ENCODE results near the gene MIS18A. TPM values are rescaled to one million over a fixed set of nuclear protein-coding genes. Genes with fewer than 3 reads are reported as not detected.

Gene MIS18A
- total and polyA plus RNA-seq, 10 of the 15 experiments (the other 5 are each of a cell fraction or from before 2014, with no cell fraction given), result 6.5 to 48.9 (median 24.8) TPM

GRCh38 chr21:32300117-32300681 lies 21.4 kb upstream of the MIS18A start:
- no peak overlapping the region for H3K27ac ChIP-seq (ENCODE audit: control insufficient read depth, insufficient read depth)
- 96% methylated on average over 41 of the region's 41 CpGs for WGBS (ENCODE audit: insufficient coverage, insufficient replicate concordance, low lambda C conversion rate, missing lambda C conversion rate)
- no peak overlapping the region for H3K9ac ChIP-seq (ENCODE audit: control insufficient read depth, insufficient read depth, low read length)
- TF ChIP-seq ZBTB11 (CRISPR knock-in tag; IDR thresholded peaks at IDR 0.05), result no peak
- ChIA-PET RAD21 (ENCODE audit: unreplicated experiment) (no interaction called here), POLR2A (no interaction called here), SMC1A (ENCODE audit: uncharacterized antibody, unreplicated experiment) (no interaction called here), CTCF (no interaction called here)
- intact Hi-C loops (cut with micrococcal nuclease; ENCODE audit: unreplicated experiment), result no loop called here
- in situ Hi-C loops (cut with MboI), result no loop called here
- H3K36me3 ChIP-seq (ENCODE audit: control insufficient read depth in 2 of 2, insufficient read depth in 2 of 2, low read length in 1 of 2), result no peaks in the 10 kb centered on the region; a peak in 1 of 4 replicates
- no peaks in the 10 kb centered on the region for H3K4me1 ChIP-seq (ENCODE audit: control insufficient read depth, insufficient read depth, low read length)
- H3K4me2 ChIP-seq (ENCODE audit: control insufficient read depth, insufficient read depth), result no peak overlapping the region
- no peak for DNase-seq (ENCODE audit: low read depth, low spot score)
- no peak for ATAC-seq
- no peak overlapping the region for H2AFZ ChIP-seq (ENCODE audit: control insufficient read depth, low read depth, low read length)
- H3K27me3 ChIP-seq (replicated peaks in 1 of 2; ENCODE audit: control insufficient read depth in 2 of 2, insufficient read depth in 2 of 2, low read length in 1 of 2), result no peaks in the 10 kb centered on the region
- BruUV-seq (replicated peaks), result no TSS peak
- no peaks in the 10 kb centered on the region for H4K20me1 ChIP-seq (ENCODE audit: control insufficient read depth, insufficient read depth)
- H3K79me2 ChIP-seq (ENCODE audit: control insufficient read depth, insufficient read depth, low read length), result no peaks in the 10 kb centered on the region
- H3K9me3 ChIP-seq (replicated peaks; ENCODE audit: control insufficient read depth, insufficient read depth, low read length), result no peaks in the 10 kb centered on the region
- H3K4me3 ChIP-seq, result no peak overlapping the region
- no peak for FAIRE-seq

GRCh38 chr21:32299695-32300094 lies 20.8 kb upstream of the MIS18A start:
- BruUV-seq (replicated peaks), result no TSS peak
- no peak for ATAC-seq
- TF ChIP-seq HDAC6 (IDR thresholded peaks at IDR 0.05; ENCODE audit: unreplicated experiment), result no peak
- no peak for TF ChIP-seq HDGF (IDR thresholded peaks at IDR 0.05)
- TF ChIP-seq ZBTB11 (CRISPR knock-in tag; IDR thresholded peaks at IDR 0.05), result no peak
- no peak for TF ChIP-seq ZNF274 (IDR thresholded peaks at IDR 0.05; ENCODE audit: insufficient read depth, insufficient read length)
- TF ChIP-seq ZBTB33 (IDR thresholded peaks at IDR 0.05), result no peak
- TF ChIP-seq NR2C1 (IDR thresholded peaks at IDR 0.05), result no peak
- TF ChIP-seq MTA2 (IDR thresholded peaks at IDR 0.05; ENCODE audit: low read depth), result no peak

More at GRCh38 chr21:32299695-32300094, 20.8 kb upstream of the MIS18A start:
- intact Hi-C loops (cut with micrococcal nuclease; ENCODE audit: unreplicated experiment) (no loop called here), in situ Hi-C loops (cut with MboI) (no loop called here)
- RAD21 ChIA-PET (ENCODE audit: unreplicated experiment), result no interaction called here
- FAIRE-seq (no peak), DNase-seq (ENCODE audit: low read depth, low spot score) (no peak)
- Histone ChIP-seq H3K4me3 (no peak overlapping the region), H3K9ac (ENCODE audit: control insufficient read depth, insufficient read depth, low read length) (no peak overlapping the region), H3K4me1 (ENCODE audit: control insufficient read depth, insufficient read depth, low read length) (no peaks in the 10 kb centered on the region), H3K27ac (ENCODE audit: control insufficient read depth, insufficient read depth) (no peak overlapping the region), H3K27me3 (replicated peaks in 1 of 2; ENCODE audit: control insufficient read depth in 2 of 2, insufficient read depth in 2 of 2, low read length in 1 of 2) (no peaks in the 10 kb centered on the region), H3K36me3 (ENCODE audit: control insufficient read depth in 2 of 2, insufficient read depth in 2 of 2, low read length in 1 of 2) (no peaks in the 10 kb centered on the region; a peak in 1 of 4 replicates), H3K4me2 (ENCODE audit: control insufficient read depth, insufficient read depth) (no peak overlapping the region), H3K9me3 (replicated peaks; ENCODE audit: control insufficient read depth, insufficient read depth, low read length) (no peaks in the 10 kb centered on the region), H4K20me1 (ENCODE audit: control insufficient read depth, insufficient read depth) (no peaks in the 10 kb centered on the region), H3K79me2 (ENCODE audit: control insufficient read depth, insufficient read depth, low read length) (no peaks in the 10 kb centered on the region), H2AFZ (ENCODE audit: control insufficient read depth, low read depth, low read length) (no peak overlapping the region)
- WGBS (ENCODE audit: insufficient coverage, insufficient replicate concordance, low lambda C conversion rate, missing lambda C conversion rate), result 98% methylated on average over 6 of the region's 6 CpGs
- POLR2A ChIA-PET, result no interaction called here
- SMC1A ChIA-PET (ENCODE audit: uncharacterized antibody, unreplicated experiment), result interaction anchor here (0.7 kb wide), 1 partner anchor 11 kb away, joined by 3 read pairs; no protein-coding TSS in a partner anchor
- CTCF ChIA-PET, result no interaction called here
